MM.1S (cell line): ENCODE results near the gene NBAS.

ENCODE experiments used
- EZH2 ChIP-seq: fragments of 300-600 bp; sonication (generic); optimal IDR thresholded peaks from 2 replicates; pipeline ENCODE3; 2017; ENCODE audit warnings: low read depth, mild to moderate bottlenecking, antibody characterized with exemption, low read length, mixed read lengths
- TF ChIP-seq, protein P1 (sequence below): fragments of 300-600 bp; sonication (generic); IDR thresholded peaks from 2 replicates; pipeline ENCODE4 v1.5.1; 2016; ENCODE audit warnings: antibody characterized with exemption, low read length, mixed read lengths

DNA sequence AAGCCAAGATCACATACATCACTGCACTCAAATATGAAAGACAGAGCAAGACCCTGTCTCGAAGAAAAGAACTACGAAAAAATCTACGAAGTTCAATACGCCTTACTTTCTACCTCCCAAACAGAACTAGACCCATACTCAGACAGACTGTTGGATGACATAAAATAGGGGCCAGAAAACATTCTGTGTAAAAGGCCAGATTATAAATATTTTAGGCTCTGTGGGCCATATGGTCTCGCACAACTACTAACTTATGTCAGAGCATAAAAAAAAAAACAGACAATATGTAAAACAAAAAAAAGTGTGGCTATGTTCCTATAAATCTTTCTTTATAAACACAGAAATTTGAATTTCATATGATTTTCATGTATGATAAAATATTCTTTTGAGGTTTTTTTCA is 40.8 kb downstream of the NBAS start:
- TF ChIP-seq, protein P1, sequence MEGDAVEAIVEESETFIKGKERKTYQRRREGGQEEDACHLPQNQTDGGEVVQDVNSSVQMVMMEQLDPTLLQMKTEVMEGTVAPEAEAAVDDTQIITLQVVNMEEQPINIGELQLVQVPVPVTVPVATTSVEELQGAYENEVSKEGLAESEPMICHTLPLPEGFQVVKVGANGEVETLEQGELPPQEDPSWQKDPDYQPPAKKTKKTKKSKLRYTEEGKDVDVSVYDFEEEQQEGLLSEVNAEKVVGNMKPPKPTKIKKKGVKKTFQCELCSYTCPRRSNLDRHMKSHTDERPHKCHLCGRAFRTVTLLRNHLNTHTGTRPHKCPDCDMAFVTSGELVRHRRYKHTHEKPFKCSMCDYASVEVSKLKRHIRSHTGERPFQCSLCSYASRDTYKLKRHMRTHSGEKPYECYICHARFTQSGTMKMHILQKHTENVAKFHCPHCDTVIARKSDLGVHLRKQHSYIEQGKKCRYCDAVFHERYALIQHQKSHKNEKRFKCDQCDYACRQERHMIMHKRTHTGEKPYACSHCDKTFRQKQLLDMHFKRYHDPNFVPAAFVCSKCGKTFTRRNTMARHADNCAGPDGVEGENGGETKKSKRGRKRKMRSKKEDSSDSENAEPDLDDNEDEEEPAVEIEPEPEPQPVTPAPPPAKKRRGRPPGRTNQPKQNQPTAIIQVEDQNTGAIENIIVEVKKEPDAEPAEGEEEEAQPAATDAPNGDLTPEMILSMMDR = no peak
- TF ChIP-seq EZH2 = no peak
